Testis (tissue), 2 donors: Measurements from ENCODE around the gene AHDC1.

Experiments
- CTCF ChIP-seq, 3 experiments: fragments of 450-650 bp in 2 of 3; fragments of 200-600 bp in 1 of 3; sonication (generic) in 1 of 3; IDR thresholded peaks; one replicate each; pipeline ENCODE4 v1.5.1; 2016 to 2019; ENCODE audit warnings: antibody characterized with exemption in 3 of 3, mild to moderate bottlenecking in 2 of 3, moderate library complexity in 1 of 3
- POLR2A ChIP-seq: fragments of 450-650 bp; IDR thresholded peaks from one replicate; pipeline ENCODE4 v1.6.1; 2017; ENCODE audit warnings: antibody characterized with exemption, mild to moderate bottlenecking, moderate library complexity

GRCh38 chr1:27491748-27492700 lies 111.9 kb downstream of the AHDC1 start:
- TF ChIP-seq POLR2A, result no peak
- no peak for TF ChIP-seq CTCF (IDR thresholded peaks at IDR 0.05)
